HTERT RPE-1 (cell line): ENCODE results near the gene IPMK.
"Not testable (repeated sequence)": the region's sequence is repeated elsewhere in the genome, so short reads cannot be mapped to it uniquely, and the experiment has no call there.

Source experiments
- in situ Hi-C: fragments of 300-500 bp; cut with MboI; formaldehyde crosslinking; loops from 4 replicates; pipeline ENCODE4 v1.14.3; 2020; ENCODE audit warnings: low sequenced_read_pairs

The IPMK gene

DNA sequence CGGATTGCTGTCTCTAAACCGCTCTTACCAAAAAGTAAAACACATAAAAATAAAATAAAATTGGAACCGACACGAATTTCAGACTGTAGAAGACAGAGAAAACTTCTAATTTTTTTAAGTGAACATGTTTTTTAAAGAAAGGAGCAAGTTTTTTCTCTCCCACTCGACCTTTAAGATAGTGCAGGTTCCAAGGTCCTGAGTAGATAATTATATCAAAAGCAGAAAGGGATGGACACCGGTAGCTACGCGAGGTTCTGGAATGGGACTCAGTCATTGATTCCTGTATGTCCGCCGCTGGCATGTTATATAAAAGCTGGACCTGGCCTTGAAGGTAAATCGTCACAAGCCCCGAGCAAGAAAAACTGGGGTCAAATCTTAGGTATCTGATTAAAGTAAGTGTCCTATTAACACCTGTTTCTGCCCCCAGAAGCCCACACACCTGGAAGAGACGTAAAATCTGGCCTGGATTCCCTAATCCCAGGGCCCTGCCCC, 806 bp upstream of the IPMK start:
- in situ Hi-C loops, result no loop called here

DNA sequence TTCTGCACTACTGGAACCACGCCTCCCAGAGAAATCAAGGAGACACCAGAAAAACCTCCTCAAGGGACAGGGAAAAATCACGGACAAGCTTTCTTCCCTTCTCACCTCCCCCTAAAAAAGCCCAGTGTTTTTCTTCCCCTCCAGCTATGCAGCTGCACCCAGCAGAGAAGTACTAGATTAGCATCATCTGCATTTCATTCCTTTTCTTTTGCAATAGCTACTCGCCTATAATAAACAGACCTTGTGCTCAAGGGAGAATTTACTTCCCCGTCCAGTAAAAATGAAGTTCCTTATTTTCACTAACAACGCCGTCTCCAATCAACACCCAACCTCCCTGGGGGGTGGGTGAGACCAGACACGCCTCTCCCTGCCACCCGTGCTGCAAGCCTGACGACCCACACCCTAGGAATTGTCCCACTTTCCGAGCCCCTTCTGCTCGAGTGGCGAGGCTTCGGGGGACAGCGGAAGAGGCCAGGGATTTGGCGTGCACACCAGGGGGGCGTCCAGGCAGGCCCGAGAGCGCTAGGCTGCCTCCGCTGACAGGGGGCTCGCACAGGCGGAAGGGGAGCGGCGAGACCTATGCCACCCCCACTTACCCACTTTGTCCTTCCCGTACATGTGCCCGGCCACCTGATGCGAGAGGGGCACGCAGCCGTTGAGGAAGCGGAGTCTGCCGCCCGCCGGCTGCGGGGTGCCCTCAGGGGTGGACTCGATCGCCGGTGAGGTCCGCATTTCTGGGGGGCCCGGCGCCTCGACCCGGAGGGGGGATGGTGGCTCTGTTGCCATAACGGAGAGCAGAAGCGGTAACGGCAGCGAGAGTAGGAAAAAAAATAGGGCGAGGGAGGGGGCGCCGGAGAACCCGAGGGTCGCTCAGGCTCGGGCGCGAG, 625 bp downstream of the IPMK start:
- in situ Hi-C loops, result no loop called here

DNA sequence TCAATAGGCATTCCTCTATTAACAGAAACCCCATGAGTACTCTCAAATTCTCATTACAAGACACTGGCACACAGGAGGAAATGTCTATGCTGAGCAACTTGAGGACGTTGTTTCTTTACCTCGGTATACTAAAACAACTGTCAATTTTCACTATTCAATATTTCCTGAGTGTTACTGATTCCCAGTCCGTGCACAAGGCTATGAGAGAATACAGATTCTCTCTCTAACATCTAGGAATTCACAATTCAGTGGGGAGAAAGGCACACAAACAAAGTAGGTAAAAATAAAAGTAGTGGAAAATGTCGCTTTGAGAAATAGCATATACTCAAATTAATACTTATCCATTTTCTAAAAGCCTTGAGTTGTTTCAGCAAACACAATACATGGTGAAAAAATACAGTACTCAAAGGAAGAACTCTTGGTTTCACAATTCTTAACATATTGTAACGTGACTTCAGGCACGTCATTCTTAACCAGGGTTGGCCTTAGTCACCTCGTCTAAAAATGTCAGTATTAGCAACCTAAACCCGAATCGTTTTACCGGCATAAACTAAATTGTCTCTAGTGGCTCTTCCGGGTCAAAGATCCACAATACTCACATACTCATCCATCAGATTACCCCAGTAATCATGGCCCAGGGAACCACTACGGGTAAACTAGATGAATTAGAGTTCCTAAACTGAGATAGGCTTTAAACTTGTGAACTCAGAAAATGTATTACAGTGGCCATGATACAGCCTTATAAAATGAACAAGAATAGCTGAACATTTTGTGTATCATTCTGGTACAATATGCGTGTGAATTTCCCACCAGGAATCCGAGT, 1.5 kb downstream of the IPMK start:
- in situ Hi-C loops, result no loop called here

DNA sequence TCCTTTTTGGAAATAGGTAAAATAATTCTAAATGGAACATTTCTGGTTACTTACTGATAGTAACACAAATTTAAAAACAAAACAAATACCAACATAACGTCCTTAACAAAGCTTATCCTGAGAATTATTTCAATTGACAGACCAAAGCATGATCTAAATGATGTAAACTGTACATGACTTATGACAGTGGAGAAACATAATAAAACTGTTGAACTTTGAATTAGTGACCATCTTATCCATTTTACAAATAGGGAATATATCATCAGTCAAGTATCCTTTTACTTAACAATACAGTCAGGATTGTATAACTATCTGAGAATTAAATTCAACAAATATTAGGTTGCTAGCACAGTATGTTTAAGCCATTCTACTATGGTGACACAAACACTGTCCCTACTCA, 2.4 kb downstream of the IPMK start:
- in situ Hi-C loops, result no loop called here

DNA sequence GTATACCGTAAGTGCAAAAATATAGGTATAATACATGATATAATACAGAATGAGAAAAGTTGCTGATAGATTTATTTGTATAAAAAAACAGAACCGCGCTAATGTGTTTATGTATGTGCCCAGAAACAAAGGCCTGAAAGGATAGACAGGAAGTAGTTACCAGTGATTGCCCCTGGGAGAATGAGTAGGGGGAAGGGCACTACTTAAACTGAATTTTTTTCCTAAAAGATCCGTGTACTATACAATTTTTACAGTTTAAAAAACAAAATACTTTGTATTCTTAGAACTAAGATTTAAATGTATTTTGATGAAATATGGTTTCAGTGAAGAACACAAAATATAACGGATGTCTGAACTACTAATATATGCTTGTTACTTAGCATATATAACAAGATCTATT, 2.9 kb downstream of the IPMK start:
- in situ Hi-C loops, result no loop called here

DNA sequence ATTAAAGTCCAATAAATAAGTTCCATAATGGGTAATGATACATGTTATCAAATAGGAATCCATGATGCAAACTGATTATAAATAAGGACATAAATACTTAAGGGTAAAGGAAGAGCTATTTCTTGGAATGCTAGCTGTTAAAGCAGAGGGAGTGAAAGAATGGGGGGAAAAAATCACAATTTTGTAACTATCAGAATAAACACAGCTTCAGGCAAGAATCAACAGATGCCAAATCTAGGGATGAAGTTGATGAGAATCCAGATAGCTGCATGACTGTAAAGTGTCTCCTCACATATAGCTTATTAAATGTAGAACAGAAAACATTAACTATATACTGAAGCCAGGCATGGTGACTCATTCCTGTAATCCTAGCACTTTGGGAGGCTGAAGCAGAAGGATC, 4.9 kb downstream of the IPMK start:
- in situ Hi-C loops, result no loop called here

DNA sequence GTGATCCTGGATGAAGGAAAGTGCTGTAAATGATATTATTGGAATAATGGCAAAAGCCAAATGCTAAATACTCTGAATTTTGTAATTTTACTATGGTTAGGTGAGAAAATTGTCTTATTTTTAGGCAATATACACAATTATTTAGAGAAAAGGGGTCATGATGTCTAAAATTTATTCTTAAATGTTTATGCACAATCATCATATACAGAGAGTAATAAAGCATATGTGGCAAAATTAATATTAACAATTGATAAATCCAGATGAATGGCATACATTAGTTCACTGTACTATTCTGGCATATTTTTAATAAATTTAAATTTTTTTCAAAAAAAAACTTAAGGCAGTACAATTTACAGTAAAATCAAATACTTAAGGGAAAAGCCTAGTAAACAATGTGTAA, 7.4 kb downstream of the IPMK start:
- in situ Hi-C loops, result no loop called here

DNA sequence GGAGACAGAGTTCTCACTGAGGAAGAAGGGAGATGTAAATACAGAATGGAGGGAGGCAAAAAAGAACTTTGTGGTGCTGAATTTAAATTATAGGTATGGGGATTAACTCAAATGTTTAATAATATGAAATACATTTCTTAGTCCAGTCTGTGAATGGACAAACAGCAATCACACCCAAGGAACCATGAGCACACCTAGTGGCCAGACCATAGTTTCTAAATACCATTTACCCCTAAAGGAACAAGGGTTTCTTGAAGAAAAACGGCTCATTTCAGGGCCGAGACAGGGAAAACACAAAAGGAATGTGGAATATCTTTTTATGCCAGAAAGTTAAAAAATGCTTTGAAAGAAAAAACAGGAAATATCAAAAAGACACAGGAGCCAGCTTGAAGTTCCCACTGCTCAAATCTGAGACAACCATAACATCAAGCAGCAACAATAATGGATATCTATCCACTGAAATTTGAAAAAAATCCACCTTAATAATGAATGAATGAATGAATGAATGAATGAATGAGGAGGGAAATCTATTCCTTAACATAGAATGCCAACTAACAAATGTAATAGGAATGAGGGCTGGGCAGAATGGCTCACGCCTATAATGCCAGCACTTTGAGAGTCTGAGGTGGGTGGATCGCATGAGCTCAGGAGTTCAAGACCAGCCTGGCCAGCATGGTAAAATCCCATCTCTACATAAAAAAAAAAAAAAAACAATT, 8.6 kb downstream of the IPMK start:
- in situ Hi-C loops, result no loop called here

DNA sequence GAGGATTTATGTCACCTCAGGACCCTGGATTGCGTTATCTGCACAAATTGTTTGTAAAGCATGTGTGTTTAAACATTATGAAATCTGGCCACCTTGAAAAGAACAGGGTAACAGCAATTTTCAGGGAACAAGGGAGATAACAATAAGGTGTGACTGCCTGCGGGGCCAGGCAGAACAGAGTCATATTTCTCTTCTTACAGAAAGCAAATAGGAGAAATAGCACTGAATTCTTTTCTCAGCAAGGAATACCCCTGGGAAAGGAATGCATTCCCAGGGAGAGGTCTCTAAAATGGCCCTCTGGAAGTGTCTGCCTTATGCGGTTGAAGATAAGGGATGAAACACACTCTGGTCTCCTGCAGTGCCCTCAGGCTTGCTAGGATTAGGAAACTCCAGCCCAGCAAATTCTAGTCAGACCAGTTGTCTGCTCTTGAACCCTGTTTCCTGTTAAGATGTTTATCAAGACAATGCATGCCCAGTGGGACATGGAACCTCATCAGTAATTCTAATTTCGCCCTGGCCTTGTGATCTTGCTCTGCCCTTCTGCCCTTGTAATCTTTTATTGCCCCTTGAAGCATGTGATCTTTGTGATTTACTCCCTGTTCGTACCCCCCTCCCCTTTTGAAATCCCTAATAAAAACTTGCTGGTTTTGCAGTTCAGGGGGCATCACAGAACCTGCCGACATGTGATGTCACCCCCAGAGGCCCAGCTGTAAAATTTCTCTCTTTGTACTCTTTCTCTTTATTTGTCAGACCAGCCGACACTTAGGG, 11.5 kb downstream of the IPMK start:
- in situ Hi-C loops, result not testable (repeated sequence)

DNA sequence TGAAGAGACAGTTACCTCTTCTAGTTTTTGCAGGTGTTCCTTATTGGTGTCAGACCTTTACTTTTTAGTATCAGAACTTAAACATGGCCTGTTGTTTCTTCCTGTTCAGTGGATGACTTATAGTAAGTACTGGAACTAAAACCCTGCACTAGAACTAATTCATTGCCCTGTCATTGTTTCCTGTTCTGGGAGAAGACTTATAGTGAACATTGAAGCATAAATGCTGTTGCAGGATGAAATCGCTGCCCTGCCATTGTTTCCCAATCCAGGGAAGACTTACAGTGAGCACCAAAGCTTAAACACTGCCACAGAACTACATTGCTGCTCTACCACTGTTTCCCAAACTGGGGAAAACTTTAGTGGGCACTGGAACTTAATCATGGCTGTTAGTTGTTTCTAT, 13.1 kb downstream of the IPMK start:
- in situ Hi-C loops, result no loop called here

DNA sequence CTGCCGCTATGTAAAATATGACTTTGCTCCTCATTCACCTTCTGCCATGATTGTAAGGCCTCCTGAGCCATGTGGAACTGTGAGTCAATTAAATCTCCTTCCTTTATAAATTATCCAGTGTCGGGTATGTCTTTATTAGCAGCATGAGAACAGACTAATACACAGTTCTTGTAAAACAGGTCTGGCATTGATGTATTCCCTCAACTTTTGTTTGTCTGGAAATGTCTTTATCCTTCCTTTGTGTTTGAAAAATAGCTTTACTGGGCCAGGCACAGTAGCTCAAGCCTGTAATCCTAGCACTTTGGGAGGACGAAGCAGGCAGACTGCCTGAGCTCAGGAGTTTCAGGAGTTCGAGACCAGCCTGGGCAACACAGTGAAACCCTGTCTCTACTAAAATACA, 14.5 kb downstream of the IPMK start:
- in situ Hi-C loops, result no loop called here

DNA sequence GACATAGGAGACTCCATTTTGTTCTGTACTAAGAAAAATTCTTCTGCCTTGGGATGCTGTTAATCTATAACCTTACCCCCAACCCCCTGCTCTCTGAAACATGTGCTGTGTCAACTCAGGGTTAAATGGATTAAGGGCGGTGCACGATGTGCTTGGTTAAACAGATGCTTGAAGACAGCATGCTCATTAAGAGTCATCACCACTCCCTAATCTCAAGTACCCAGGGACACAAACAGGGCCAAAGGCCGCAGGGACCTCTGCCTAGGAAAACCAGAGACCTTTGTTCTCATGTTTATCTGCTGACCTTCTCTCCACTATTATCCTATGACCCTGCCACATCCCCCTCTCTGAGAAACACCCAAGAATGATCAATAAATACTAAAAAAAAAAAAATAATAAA, 23.0 kb downstream of the IPMK start:
- in situ Hi-C loops, result not testable (repeated sequence)

DNA sequence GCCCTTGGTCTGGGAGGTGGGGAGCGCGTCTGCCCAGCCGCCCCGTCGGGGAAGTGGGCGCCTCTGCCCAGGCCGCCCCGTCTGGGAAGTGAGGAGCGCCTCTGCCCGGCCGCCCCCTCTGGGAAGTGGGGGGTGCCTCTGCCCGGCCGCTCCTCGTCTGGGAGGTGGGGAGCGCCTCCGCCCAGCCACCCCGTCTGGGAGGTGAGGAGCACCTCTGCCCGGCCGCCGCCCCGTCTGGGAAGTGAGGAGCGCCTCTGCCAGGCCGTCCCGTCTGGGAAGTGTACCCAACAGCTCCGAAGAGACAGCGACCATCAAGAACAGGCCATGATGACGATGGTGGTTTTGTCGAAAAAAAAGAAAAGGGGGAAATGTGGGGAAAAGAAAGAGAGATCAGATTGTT, 23.5 kb downstream of the IPMK start:
- in situ Hi-C loops, result not testable (repeated sequence)

DNA sequence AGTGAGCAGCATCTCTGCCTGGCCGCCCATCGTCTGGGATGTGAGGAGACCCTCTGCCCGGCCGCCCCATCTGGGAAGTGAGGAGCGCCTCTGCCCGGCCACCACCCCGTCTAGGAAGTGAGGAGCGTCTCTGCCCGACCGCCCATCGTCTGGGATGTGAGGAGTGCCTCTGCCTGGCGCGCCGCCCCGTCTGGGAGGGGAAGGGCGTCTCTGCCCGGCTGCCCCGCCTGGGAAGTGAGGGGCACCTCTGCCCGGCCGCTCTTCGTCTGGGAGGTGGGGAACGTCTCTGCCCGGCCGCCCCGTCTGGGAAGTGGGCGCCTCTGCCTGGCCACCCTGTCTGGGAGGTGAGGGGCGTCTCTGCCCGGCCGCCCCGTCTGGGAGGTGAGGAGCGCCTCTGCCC, 23.9 kb downstream of the IPMK start:
- in situ Hi-C loops, result not testable (repeated sequence)

DNA sequence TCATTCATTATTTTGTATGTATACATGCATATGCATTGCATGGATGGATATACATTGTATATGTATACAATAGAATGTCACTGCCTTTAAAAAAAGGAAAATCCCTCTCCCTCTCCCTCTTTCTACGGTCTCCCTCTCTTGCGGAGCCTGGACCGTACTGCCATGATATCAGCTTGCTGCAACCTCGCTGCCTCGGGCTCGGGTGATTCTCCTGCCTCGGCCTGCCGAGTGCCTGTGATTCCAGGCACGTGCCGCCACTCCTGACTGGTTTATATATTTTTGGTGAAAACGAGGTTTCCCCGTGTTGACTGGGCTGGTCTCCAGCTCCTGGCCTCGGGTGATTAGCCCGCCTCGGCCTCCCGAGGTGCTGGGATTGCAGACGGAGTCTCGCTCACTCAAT, 24.4 kb downstream of the IPMK start:
- in situ Hi-C loops, result no loop called here

DNA sequence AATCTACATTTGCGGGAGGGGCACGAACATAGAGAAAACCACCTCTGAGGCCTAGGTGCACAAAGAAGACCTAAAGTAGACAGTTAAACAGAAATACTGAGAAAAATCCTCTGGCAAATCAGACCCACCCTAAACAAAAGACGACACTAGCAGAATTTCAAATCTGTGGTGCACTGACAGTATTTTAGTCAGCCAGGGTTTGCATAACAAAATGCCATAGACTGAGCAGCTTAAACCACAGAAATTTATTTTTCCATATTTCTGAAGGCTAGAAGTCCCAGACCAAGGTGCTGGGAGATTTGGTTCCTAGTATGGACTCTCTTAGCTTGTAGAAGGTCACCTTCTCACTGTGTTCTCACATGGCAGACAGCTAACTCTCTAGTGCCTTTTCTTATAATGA, 26.3 kb downstream of the IPMK start:
- in situ Hi-C loops, result no loop called here

DNA sequence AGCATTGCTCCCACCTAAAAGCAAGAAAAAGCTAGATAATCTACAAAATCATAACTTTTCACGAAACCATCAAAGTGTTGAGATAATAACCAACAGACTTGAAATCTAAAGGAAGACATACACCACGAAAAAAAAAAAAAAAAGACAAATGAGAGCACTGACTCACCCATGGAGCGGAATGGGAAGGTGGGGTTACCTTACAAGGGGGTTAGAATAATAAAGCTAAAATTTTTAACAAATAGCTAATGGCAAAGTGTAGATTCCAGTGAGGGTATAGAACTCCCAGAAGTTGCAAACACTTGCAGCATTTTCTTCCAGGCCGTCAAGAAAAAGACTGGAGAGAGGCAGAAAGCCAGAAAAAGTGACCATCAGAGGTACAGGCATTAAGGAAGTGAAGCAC, 27.2 kb downstream of the IPMK start:
- in situ Hi-C loops, result no loop called here

DNA sequence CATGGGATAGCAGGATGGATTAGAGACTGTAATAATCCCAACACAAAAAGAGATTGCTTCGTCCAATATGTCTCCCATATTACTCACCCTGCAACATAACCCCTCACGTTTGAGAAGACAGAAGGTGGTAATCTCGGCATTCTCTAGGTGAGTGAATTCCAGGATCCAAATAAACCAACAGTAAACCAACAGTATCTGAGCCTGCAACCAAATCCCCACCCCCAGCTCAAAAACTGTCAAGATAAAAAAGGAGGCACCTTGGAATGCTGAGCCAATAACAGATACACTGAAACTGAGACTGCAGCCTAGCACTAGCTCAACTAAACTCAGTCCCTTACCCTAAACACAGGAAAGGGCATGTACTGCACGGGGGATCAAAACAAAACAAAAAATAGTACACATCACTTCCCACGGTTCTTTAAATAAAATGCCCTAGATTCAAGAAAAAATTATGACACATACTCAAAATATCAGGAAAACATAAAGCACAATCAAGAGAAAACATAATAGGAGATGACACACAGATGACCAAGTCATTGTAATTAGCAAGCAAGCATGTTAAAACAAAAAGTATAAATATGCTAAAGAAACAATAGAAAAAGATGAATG, 28.0 kb downstream of the IPMK start:
- in situ Hi-C loops, result no loop called here

DNA sequence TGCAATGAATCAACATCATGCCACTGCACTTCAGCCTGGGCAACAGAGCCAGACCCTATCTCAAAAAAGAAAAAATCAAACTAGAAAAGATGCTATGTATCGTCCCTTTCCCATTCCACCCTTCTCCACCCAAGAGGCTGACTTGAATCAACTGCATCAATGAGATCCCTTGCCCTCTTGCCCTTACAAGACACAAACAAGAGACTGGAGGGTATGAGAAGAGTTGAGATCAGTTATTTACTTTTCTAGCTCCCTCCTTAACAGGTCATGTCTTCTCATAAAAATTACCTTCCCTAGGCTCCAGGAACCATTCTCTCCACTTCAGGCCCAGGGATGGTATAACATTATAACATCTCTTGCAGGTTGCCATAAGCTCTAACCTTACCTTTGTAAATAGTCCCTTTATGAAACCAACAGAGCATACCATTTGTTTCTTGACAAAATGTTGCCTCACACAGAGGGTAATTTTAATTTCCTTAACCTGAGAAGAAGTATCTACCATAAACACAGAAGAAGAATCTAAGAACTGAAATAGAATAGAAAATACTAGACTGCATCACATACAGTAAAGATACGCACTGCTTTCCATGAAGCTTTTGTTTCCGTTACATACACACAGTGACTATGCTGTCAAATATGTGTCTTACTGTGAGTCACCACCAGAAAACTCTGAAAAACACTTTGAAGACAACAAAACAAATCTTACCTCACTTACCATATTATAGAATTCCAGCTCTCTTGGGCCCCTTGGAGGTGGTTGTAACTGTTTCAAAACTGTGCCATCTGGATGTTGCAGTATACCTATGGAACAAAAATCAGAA, 30.5 kb downstream of the IPMK start:
- in situ Hi-C loops, result no loop called here
